HEK293 (cell line): ENCODE measurements around the gene PDCD1LG2.

Experiments
- CTCF ChIP-seq: fragments of 450-650 bp; formaldehyde crosslinking; IDR thresholded peaks from 2 replicates; pipeline ENCODE4 v1.5.1; 2016; ENCODE audit warnings: missing biosample characterization, missing genetic modification characterization
- TCF7L2 ChIP-seq: IDR thresholded peaks from 2 replicates; pipeline ENCODE4 v1.6.1; 2011; ENCODE audit warnings: low read depth, mild to moderate bottlenecking, inconsistent platforms, low read length, moderate library complexity, borderline replicate concordance
- ZBTB26 ChIP-seq: fragments of 450-650 bp; formaldehyde crosslinking; optimal IDR thresholded peaks from 2 replicates; pipeline ENCODE3; 2016; ENCODE audit warnings: missing biosample characterization, mild to moderate bottlenecking, missing genetic modification characterization
- ZNF10 ChIP-seq: fragments of 450-650 bp; formaldehyde crosslinking; IDR thresholded peaks from 2 replicates; pipeline ENCODE4 v1.5.1; 2017; ENCODE audit warnings: missing biosample characterization, missing genetic modification characterization
- ZNF202 ChIP-seq: fragments of 450-650 bp; formaldehyde crosslinking; IDR thresholded peaks from 2 replicates; pipeline ENCODE4 v1.5.1; 2016; ENCODE audit warnings: missing biosample characterization, missing genetic modification characterization, borderline replicate concordance

- TF ChIP-seq ZBTB26 (no peak), ZNF202 (tag by site-specific recombination) (no peak), ZNF10 (tag by site-specific recombination) (no peak), TCF7L2 (no peak), CTCF (no peak)
Observed at GRCh38 chr9:5518937-5519319, 8.6 kb downstream of the PDCD1LG2 start.
